Spinal cord (tissue), 10 donors: ENCODE results near the gene SMARCAD1. TPM values are rescaled to one million over a fixed set of nuclear protein-coding genes. Genes with fewer than 3 reads are reported as not detected.

Experiments
- DNase-seq, 6 donors: peaks; one replicate each; pipeline versions ENCODE4 v3.0.0 to v3.0.0-alpha.2; 2013 to 2015; ENCODE audit warnings: low spot score in 6 of 6, low read depth in 4 of 6
- H3K27ac ChIP-seq: one replicate; pipeline ENCODE4 v1.5.1; 2013; ENCODE audit warnings: low read depth, low read length, control low read depth
- H3K27me3 ChIP-seq: one replicate; pipeline ENCODE4 v1.6.1; 2013; ENCODE audit warnings: low read length; ENCODE audit not compliant: control insufficient read depth, insufficient read depth
- H3K36me3 ChIP-seq: one replicate; pipeline ENCODE4 v1.6.1; 2013; ENCODE audit warnings: low read length; ENCODE audit not compliant: control insufficient read depth, insufficient read depth
- H3K4me1 ChIP-seq: one replicate; pipeline ENCODE4 v1.6.1; 2013; ENCODE audit warnings: low read length; ENCODE audit not compliant: control insufficient read depth, insufficient read depth
- H3K4me3 ChIP-seq: one replicate; pipeline ENCODE4 v1.5.1; 2013; ENCODE audit warnings: low read depth, low read length, control low read depth
- H3K9me3 ChIP-seq: one replicate; pipeline ENCODE4 v1.6.1; 2013; ENCODE audit warnings: low read length; ENCODE audit not compliant: control insufficient read depth, insufficient read depth
- WGBS: methylation state at CpG from one replicate; pipeline ENCODE4 v1.1.5; 2013; ENCODE audit warnings: missing lambda C conversion rate; ENCODE audit not compliant: insufficient coverage; 5-methylcytosine and 5-hydroxymethylcytosine counted together
- polyA plus RNA-seq, 2 donors: library from polyadenylated mRNA; unstranded; fragments of 120-200 nt; gene quantifications; one replicate each; pipeline ENCODE4 v1.2.1, GENCODE V29; 2013; ENCODE audit not compliant: insufficient read length in 2 of 2
- total RNA-seq, 2 donors: library from RNA; depleted of rRNA in 1 of 2; stranded (reverse); fragments of 120-200 nt in 1 of 2; fragments of >200 nt in 1 of 2; gene quantifications; one replicate each; pipeline versions ENCODE4 v1.2.3 to v1.2.4, GENCODE V29; 2013 to 2014
- donor health status: healthy.

Gene SMARCAD1
- total and polyA plus RNA-seq, 4 donors = 36.5 to 73.4 (median 48.8) TPM

- no peak overlapping the region for H3K27ac ChIP-seq
- no peaks in the 10 kb centered on the region for H3K4me1 ChIP-seq
- H3K36me3 ChIP-seq = peaks cover 10% of the 10 kb centered on the region
- DNase-seq = no peak
- no peaks in the 10 kb centered on the region for H3K9me3 ChIP-seq
- H3K27me3 ChIP-seq = no peaks in the 10 kb centered on the region
- no peak overlapping the region for H3K4me3 ChIP-seq
- no CpG with 5 or more reads among the region's 1 CpG for WGBS
Observed at GRCh38 chr4:94221916-94222315, 14.3 kb downstream of the SMARCAD1 start.

DNA sequence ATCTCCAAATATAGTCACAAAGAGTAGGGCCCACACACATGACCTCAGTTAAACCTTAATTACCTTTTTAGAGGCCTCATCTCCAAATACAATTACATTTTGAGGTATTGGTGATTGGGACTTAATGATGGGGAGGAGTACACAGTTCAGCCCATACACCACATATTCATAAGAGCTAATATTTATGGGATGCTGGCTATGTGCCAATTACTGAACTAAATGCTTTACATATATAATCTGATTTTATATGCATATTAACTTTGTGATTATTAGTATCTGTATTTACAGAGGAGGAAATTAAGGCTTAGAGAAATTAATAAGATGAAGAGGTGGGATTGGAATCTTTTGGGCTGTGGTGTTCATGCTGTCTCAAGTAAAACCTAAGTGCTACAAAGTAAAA is 17.8 kb downstream of the SMARCAD1 start:
- Histone ChIP-seq H3K27me3 (no peaks in the 10 kb centered on the region), H3K4me1 (no peaks in the 10 kb centered on the region), H3K4me3 (no peak overlapping the region), H3K36me3 (peaks cover 3% of the 10 kb centered on the region), H3K9me3 (no peaks in the 10 kb centered on the region), H3K27ac (no peak overlapping the region)
- DNase-seq = no peak

DNA sequence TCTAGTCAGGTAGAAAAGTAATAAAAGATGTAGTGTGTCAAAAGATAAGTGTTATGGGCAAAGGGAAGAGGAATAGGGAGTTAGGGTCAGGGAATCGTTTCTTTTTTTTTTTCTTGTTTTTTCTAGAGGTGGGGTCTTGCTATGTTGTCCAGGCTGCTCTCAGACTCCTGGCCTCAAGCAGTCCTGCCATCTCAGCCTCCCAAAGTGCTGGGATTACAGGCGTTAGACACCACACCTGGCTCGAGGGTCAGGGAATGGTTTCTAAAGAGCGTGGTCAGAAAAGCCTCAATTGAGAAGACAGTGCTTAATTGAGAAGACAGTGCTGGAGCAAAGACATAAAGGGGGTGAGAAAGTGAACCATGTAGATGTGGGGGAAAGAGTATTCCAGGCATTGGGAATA is 19.1 kb downstream of the SMARCAD1 start:
- WGBS = 98% methylated on average over 4 of the region's 4 CpGs
- Histone ChIP-seq H3K36me3 (peaks cover 2% of the 10 kb centered on the region), H3K9me3 (no peaks in the 10 kb centered on the region), H3K4me3 (no peak overlapping the region), H3K27ac (no peak overlapping the region), H3K4me1 (no peaks in the 10 kb centered on the region), H3K27me3 (no peaks in the 10 kb centered on the region)
- no peak for DNase-seq

GRCh38 chr4:94228493-94229216 is 21.0 kb downstream of the SMARCAD1 start:
- no CpG with 5 or more reads among the region's 5 CpGs for WGBS
- H3K36me3 ChIP-seq = peaks cover 7% of the 10 kb centered on the region
- no peak overlapping the region for H3K4me3 ChIP-seq
- H3K27ac ChIP-seq = no peak overlapping the region
- no peaks in the 10 kb centered on the region for H3K27me3 ChIP-seq
- H3K4me1 ChIP-seq = no peaks in the 10 kb centered on the region
- peak in 1 of 6 donors; percentile 32 for DNase-seq
- no peaks in the 10 kb centered on the region for H3K9me3 ChIP-seq

DNA sequence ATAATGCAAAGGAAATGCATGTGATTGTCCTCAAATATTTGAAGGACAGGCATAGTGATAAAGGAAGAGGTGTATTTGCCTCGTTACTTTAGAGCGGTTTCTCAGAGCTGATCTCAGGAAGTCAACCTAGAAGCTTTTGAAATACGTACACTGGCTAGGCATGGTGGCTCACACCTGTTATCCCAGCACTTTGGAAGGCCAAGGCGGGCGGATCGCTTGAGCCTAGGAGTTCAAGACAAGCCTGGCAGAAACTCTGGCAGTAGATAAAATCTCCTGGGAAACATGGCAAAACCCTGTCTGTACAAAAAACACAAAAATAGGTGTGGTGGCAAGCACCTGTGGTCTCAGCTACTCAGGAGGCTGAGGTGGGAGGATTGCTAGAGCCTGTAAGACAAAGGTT is 24.9 kb downstream of the SMARCAD1 start:
- Histone ChIP-seq H3K27ac (no peak overlapping the region), H3K27me3 (no peaks in the 10 kb centered on the region), H3K9me3 (no peaks in the 10 kb centered on the region), H3K36me3 (peaks cover 4% of the 10 kb centered on the region), H3K4me1 (no peaks in the 10 kb centered on the region), H3K4me3 (no peak overlapping the region)
- 97% methylated on average over 5 of the region's 6 CpGs for WGBS
- no peak for DNase-seq

DNA sequence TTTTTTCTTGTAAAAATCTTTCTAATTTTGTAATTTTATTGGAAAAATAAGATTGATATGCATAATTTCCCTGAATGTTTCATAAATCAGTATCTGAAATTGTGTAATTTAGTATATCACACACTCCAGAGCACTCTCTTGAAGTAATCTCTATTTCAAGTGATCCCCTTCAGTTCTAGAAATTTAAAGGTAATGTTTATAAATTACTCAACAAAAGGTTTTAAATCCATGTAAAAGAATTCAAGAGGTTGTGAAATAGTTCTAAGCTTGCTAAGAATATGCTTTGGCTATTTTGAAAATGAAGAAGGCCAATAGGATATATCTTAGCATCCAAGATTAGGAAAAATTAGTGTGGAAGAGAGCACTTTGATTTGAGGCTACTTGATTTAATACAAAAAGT is 28.2 kb downstream of the SMARCAD1 start:
- H3K36me3 ChIP-seq = peaks cover 8% of the 10 kb centered on the region
- no peaks in the 10 kb centered on the region for H3K27me3 ChIP-seq
- no peaks in the 10 kb centered on the region for H3K4me1 ChIP-seq
- no peak for DNase-seq
- H3K4me3 ChIP-seq = no peak overlapping the region
- no peak overlapping the region for H3K27ac ChIP-seq
- H3K9me3 ChIP-seq = no peaks in the 10 kb centered on the region

GRCh38 chr4:94237271-94237670 is 29.6 kb downstream of the SMARCAD1 start:
- Histone ChIP-seq H3K9me3 (no peaks in the 10 kb centered on the region), H3K36me3 (peaks cover 12% of the 10 kb centered on the region), H3K4me3 (no peak overlapping the region), H3K27ac (no peak overlapping the region), H3K4me1 (no peaks in the 10 kb centered on the region), H3K27me3 (no peaks in the 10 kb centered on the region)
- no CpG with 5 or more reads among the region's 4 CpGs for WGBS
- no peak for DNase-seq

DNA sequence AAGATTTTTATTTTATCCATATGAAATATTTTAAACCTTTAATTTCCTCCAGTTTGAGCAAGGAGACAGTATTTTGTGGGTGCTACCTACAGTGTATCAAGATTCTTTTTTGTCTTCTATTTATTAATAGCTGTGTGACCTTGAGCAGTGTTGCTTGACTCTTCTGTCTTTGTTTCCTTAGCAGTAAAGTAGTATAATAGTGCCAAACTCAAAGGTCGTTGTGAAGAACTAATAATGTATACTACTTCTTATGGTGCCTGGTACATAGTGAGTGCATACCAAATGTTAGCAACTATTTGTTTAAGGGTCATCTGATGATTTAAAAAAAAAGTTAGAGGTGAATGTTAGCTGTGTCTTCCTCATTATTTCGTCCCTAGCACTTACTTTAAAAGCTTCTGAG is 30.5 kb downstream of the SMARCAD1 start:
- Histone ChIP-seq H3K27ac (no peak overlapping the region), H3K9me3 (no peaks in the 10 kb centered on the region), H3K36me3 (peaks cover 16% of the 10 kb centered on the region), H3K4me3 (no peak overlapping the region), H3K27me3 (no peaks in the 10 kb centered on the region), H3K4me1 (no peaks in the 10 kb centered on the region)
- WGBS = no CpG with 5 or more reads among the region's 2 CpGs
- no peak for DNase-seq

GRCh38 chr4:94240384-94240783 is 32.7 kb downstream of the SMARCAD1 start:
- Histone ChIP-seq H3K4me3 (no peak overlapping the region), H3K9me3 (no peaks in the 10 kb centered on the region), H3K36me3 (peaks cover 16% of the 10 kb centered on the region), H3K4me1 (no peaks in the 10 kb centered on the region), H3K27ac (no peak overlapping the region), H3K27me3 (no peaks in the 10 kb centered on the region)
- DNase-seq = no peak

- Histone ChIP-seq H3K9me3 (no peaks in the 10 kb centered on the region), H3K4me3 (no peak overlapping the region), H3K36me3 (peaks cover 20% of the 10 kb centered on the region), H3K27ac (no peak overlapping the region), H3K4me1 (no peaks in the 10 kb centered on the region), H3K27me3 (no peaks in the 10 kb centered on the region)
- 92% methylated on average over 2 of the region's 3 CpGs for WGBS
- DNase-seq = no peak
Observed at GRCh38 chr4:94244087-94244828, 36.6 kb downstream of the SMARCAD1 start.
